ENCODE data around the gene RAB11FIP3. TPM values are rescaled to one million over a fixed set of nuclear protein-coding genes. Genes with fewer than 3 reads are reported as not detected.

Gene RAB11FIP3
- total RNA-seq, 1 donor from 2014 or later: 60.2 TPM

- TF ChIP-seq, protein P1, sequence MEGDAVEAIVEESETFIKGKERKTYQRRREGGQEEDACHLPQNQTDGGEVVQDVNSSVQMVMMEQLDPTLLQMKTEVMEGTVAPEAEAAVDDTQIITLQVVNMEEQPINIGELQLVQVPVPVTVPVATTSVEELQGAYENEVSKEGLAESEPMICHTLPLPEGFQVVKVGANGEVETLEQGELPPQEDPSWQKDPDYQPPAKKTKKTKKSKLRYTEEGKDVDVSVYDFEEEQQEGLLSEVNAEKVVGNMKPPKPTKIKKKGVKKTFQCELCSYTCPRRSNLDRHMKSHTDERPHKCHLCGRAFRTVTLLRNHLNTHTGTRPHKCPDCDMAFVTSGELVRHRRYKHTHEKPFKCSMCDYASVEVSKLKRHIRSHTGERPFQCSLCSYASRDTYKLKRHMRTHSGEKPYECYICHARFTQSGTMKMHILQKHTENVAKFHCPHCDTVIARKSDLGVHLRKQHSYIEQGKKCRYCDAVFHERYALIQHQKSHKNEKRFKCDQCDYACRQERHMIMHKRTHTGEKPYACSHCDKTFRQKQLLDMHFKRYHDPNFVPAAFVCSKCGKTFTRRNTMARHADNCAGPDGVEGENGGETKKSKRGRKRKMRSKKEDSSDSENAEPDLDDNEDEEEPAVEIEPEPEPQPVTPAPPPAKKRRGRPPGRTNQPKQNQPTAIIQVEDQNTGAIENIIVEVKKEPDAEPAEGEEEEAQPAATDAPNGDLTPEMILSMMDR (IDR thresholded peaks at IDR 0.05): no peak
- H3K27me3 Mint-ChIP-seq (ENCODE audit: unreplicated experiment): peaks cover 2% of the 10 kb centered on the region
- H3K27ac Mint-ChIP-seq (ENCODE audit: unreplicated experiment): no peak overlapping the region
- DNase-seq (ENCODE audit: extremely low spot score, unreplicated experiment): no peak
- peaks cover 3% of the 10 kb centered on the region for H3K36me3 Mint-ChIP-seq (ENCODE audit: unreplicated experiment)
- H3K4me3 Mint-ChIP-seq (ENCODE audit: unreplicated experiment): no peak overlapping the region
- no peaks in the 10 kb centered on the region for H3K9me3 Mint-ChIP-seq (ENCODE audit: unreplicated experiment)
- H3K4me1 Mint-ChIP-seq (ENCODE audit: unreplicated experiment): peaks cover 10% of the 10 kb centered on the region
Measured at GRCh38 chr16:556474-557173, 131.2 kb downstream of the RAB11FIP3 start.

DNA sequence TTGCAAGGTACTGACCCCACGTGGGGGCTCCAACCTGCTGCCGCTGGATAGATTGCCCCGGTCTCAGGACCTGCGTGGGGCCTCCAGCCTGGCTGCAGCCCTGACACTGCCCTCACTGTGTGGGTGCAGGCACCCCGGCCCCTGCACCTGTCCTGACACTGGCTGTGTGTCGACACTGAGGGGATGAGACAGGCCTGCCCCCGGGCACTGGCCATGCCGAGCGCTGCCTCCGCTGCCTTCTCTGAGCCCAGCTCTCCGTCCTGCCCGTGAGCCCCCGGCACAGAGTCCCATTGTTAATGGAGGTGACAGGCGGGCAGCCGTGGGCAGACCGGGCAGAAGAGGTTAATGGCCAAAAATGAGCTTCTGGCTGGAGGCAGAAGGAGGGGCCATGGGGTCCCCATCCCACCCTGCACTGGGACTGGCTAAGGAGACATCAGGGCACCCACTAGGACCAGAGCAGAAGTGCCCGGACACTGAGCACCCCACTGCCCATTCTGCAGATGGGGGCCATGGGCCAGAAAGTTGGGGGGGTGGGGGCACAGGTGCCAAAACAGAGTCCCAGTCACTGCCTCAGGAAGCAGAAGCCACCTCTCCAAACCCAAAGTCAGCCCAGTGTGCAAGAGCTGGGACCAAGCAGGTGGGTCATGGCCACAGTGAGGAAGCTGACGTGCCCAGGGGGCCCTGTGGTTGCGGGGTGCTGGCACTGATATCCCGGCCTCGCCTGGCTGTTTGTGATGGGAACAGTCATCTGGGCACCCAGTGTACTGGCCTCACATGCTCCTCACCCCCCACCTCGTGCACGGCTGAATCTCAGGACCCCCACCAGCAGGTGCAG lies 132.2 kb downstream of the RAB11FIP3 start:
- Mint-ChIP-seq H3K9me3 (ENCODE audit: unreplicated experiment) (no peaks in the 10 kb centered on the region), H3K27me3 (ENCODE audit: unreplicated experiment) (peaks cover 2% of the 10 kb centered on the region), H3K4me1 (ENCODE audit: unreplicated experiment) (peaks cover 10% of the 10 kb centered on the region), H3K27ac (ENCODE audit: unreplicated experiment) (no peak overlapping the region), H3K4me3 (ENCODE audit: unreplicated experiment) (no peak overlapping the region), H3K36me3 (ENCODE audit: unreplicated experiment) (peaks cover 3% of the 10 kb centered on the region)
- no peak for DNase-seq (ENCODE audit: extremely low spot score, unreplicated experiment)
- TF ChIP-seq, protein P1 (IDR thresholded peaks at IDR 0.05): no peak

- Mint-ChIP-seq H3K9me3 (ENCODE audit: unreplicated experiment) (no peaks in the 10 kb centered on the region), H3K27me3 (ENCODE audit: unreplicated experiment) (peaks cover 2% of the 10 kb centered on the region), H3K27ac (ENCODE audit: unreplicated experiment) (no peak overlapping the region), H3K36me3 (ENCODE audit: unreplicated experiment) (peaks cover 3% of the 10 kb centered on the region), H3K4me1 (ENCODE audit: unreplicated experiment) (peaks cover 10% of the 10 kb centered on the region), H3K4me3 (ENCODE audit: unreplicated experiment) (no peak overlapping the region)
- TF ChIP-seq, protein P1 (IDR thresholded peaks at IDR 0.05): no peak
- DNase-seq (ENCODE audit: extremely low spot score, unreplicated experiment): no peak
Measured at GRCh38 chr16:558298-559020, 133.0 kb downstream of the RAB11FIP3 start.

DNA sequence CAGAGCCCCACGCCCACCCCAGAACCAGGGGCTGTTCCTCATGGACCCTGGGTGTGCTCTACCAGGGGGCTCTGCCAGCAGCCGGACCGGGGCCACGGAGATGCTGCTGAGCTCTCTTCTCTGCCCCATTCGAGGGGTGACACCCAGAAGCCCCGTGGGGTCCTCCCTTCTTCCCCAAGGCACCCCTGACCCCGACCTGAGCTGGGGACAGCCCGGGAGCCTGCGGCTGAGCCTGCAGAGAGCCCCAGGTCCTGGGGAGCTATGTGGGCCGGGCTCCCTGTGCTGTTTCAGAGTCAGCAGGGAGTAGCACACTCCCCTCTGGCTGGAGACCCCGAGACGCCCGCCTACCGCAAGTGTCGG lies 133.6 kb downstream of the RAB11FIP3 start:
- no peaks in the 10 kb centered on the region for H3K9me3 Mint-ChIP-seq (ENCODE audit: unreplicated experiment)
- peaks cover 3% of the 10 kb centered on the region for H3K36me3 Mint-ChIP-seq (ENCODE audit: unreplicated experiment)
- no peak overlapping the region for H3K27ac Mint-ChIP-seq (ENCODE audit: unreplicated experiment)
- H3K27me3 Mint-ChIP-seq (ENCODE audit: unreplicated experiment): peaks cover 2% of the 10 kb centered on the region
- peaks cover 10% of the 10 kb centered on the region for H3K4me1 Mint-ChIP-seq (ENCODE audit: unreplicated experiment)
- no peak for DNase-seq (ENCODE audit: extremely low spot score, unreplicated experiment)
- no peak overlapping the region for H3K4me3 Mint-ChIP-seq (ENCODE audit: unreplicated experiment)
- TF ChIP-seq, protein P1 (IDR thresholded peaks at IDR 0.05): no peak
